ENCODE data around the gene DMGDH. TPM values are rescaled to one million over a fixed set of nuclear protein-coding genes. Genes with fewer than 3 reads are reported as not detected.

The DMGDH gene
- total and polyA plus RNA-seq, 2 donors (not counting 3 experiments of a cell fraction or from before 2014, with no cell fraction given): 0.11 TPM; not detected in 1

- intact Hi-C loops (cut with micrococcal nuclease): no loop called here
- H3K9me3 ChIP-seq (replicated peaks; ENCODE audit: control insufficient read depth, insufficient read depth, low read length): no peaks in the 10 kb centered on the region
- no peaks in the 10 kb centered on the region for H3K4me1 ChIP-seq (ENCODE audit: control insufficient read depth, extremely low read depth, insufficient read depth, low read length)
- H3K9ac ChIP-seq (replicated peaks; ENCODE audit: extremely low read depth, insufficient read depth, low read length): no peak overlapping the region
- H3K9me1 ChIP-seq (replicated peaks; ENCODE audit: control insufficient read depth, extremely low read depth, insufficient read depth, low read length): no peaks in the 10 kb centered on the region
- DNase-seq (ENCODE audit: low read depth, low spot score) (no peak), FAIRE-seq (no peak)
- H4K20me1 ChIP-seq (replicated peaks; ENCODE audit: control insufficient read depth, extremely low read depth, insufficient read depth, low read length): no peaks in the 10 kb centered on the region
- no TSS peak for BruUV-seq (replicated peaks)
- no peaks in the 10 kb centered on the region for H3K79me2 ChIP-seq (ENCODE audit: control insufficient read depth, insufficient read depth, low read length)
- POLR2A ChIA-PET: no interaction called here
- H3K27ac ChIP-seq (ENCODE audit: insufficient read depth, low read depth, low read length): no peak overlapping the region
- no peak overlapping the region for H3K4me2 ChIP-seq (ENCODE audit: insufficient read depth, low read length)
- no peak overlapping the region for H2AFZ ChIP-seq (ENCODE audit: low read depth, low read length)
- TF ChIP-seq EZH2 (IDR thresholded peaks at IDR 0.05; ENCODE audit: borderline replicate concordance, low read depth, low read length, severe bottlenecking) (no peak), FOS (IDR thresholded peaks at IDR 0.05; ENCODE audit: borderline replicate concordance, insufficient read depth, low read length) (no peak), CTCF (IDR thresholded peaks at IDR 0.05; ENCODE audit: extremely low read depth in 1 of 2, insufficient read depth in 1 of 2, low read depth in 1 of 2, low read length in 2 of 2) (no peak), GATA2 (IDR thresholded peaks at IDR 0.05; ENCODE audit: insufficient read depth, insufficient read length, low read depth, low read length) (no peak), MAX (IDR thresholded peaks at IDR 0.05; ENCODE audit: insufficient read depth, insufficient read length) (no peak)
- no peak overlapping the region for H3K4me3 ChIP-seq (replicated peaks in 1 of 3; ENCODE audit: insufficient read depth in 1 of 3, low read depth in 1 of 3, low read length in 3 of 3)
- dilution Hi-C loops (cut with MboI; ENCODE audit: extremely low pct_ligation_motif_present, low sequenced_read_pairs): no loop called here
- CTCF ChIA-PET: interaction anchor here (1.1 to 3.8 kb wide), 4 partner anchors 12 to 82 kb away, joined by 3 to 25 read pairs (median 15); no protein-coding TSS in a partner anchor
- H3K36me3 ChIP-seq (ENCODE audit: control insufficient read depth in 2 of 2, extremely low read depth in 1 of 2, insufficient read depth in 2 of 2, low read length in 2 of 2): no peaks in the 10 kb centered on the region
- peaks cover 17 to 27% of the 10 kb centered on the region in 2 experiments for H3K27me3 ChIP-seq (ENCODE audit: control insufficient read depth in 2 of 2, insufficient read depth in 2 of 2, low read length in 2 of 2)
Observed at GRCh38 chr5:79107020-79107796, 37.7 kb upstream of the DMGDH start.
